Stimulated activated CD4-positive, alpha-beta T cell treated with anti-CD3 and anti-CD28 coated beads, Interleukin-1b, Interleukin-23, amount 100 ng/mL, for 1 hour (primary cell): ENCODE results near the gene RGPD4.
"Not testable (repeated sequence)": the region's sequence is repeated elsewhere in the genome, so short reads cannot be mapped to it uniquely, and the experiment has no call there.

Experiments used
- DNase-seq, 2 donors: peaks; one replicate each; pipeline ENCODE4 v3.0.0-alpha.2; 2020; ENCODE audit warnings: low read depth in 2 of 2

RGPD4 gene

GRCh38 chr2:107826749-107827148 is at the start of gene RGPD4:
TSS of gene RGPD4 (plus strand) at chr2:107826892. CDS start at chr2:107827014, 122 bp downstream.
- DNase-seq: not testable (repeated sequence)

GRCh38 chr2:107777974-107778373 is 48.7 kb upstream of the RGPD4 start:
- DNase-seq: no peak

- no peak for DNase-seq
These were observed 40.9 kb upstream of the RGPD4 start for GRCh38 chr2:107785756-107786155.

- no peak for DNase-seq
These were observed 35.9 kb upstream of the RGPD4 start for GRCh38 chr2:107790837-107791236.

GRCh38 chr2:107801498-107801897 is 25.2 kb upstream of the RGPD4 start:
- no peak for DNase-seq

GRCh38 chr2:107804608-107805498 is 21.8 kb upstream of the RGPD4 start:
- no peak for DNase-seq

GRCh38 chr2:107806901-107807300 is 19.8 kb upstream of the RGPD4 start:
- DNase-seq: no peak

GRCh38 chr2:107807988-107808387 is 18.7 kb upstream of the RGPD4 start:
- DNase-seq: no peak

GRCh38 chr2:107808959-107809358 is 17.7 kb upstream of the RGPD4 start:
- no peak for DNase-seq

GRCh38 chr2:107809835-107810234 is 16.9 kb upstream of the RGPD4 start:
- no peak for DNase-seq

- no peak for DNase-seq
These were observed 16.0 kb upstream of the RGPD4 start for GRCh38 chr2:107810734-107811133.

GRCh38 chr2:107811411-107811810 is 15.3 kb upstream of the RGPD4 start:
- no peak for DNase-seq

- DNase-seq: no peak
These were observed 14.7 kb upstream of the RGPD4 start for GRCh38 chr2:107812006-107812405.

GRCh38 chr2:107817378-107817777 is 9.3 kb upstream of the RGPD4 start:
- DNase-seq: no peak

GRCh38 chr2:107822302-107822701 is 4.4 kb upstream of the RGPD4 start:
- DNase-seq: no peak

- no peak for DNase-seq
These were observed 2.1 kb upstream of the RGPD4 start for GRCh38 chr2:107824451-107825205.

GRCh38 chr2:107825206-107825563 is 1.5 kb upstream of the RGPD4 start:
- no peak for DNase-seq

GRCh38 chr2:107829514-107829913 is 2.8 kb downstream of the RGPD4 start:
- DNase-seq: not testable (repeated sequence)

- not testable (repeated sequence) for DNase-seq
These were observed 6.5 kb downstream of the RGPD4 start for GRCh38 chr2:107833152-107833551.

GRCh38 chr2:107833618-107834017 is 6.9 kb downstream of the RGPD4 start:
- DNase-seq: not testable (repeated sequence)

GRCh38 chr2:107916121-107916520 is 89.4 kb downstream of the RGPD4 start:
- not testable (repeated sequence) for DNase-seq

- not testable (repeated sequence) for DNase-seq
These were observed 90.1 kb downstream of the RGPD4 start for GRCh38 chr2:107916696-107917370.
